Mesenchymal stem cell (in vitro differentiated cells and primary cell): ENCODE data around the gene STK25.

Experiments used
- DNase-seq: peaks from one replicate; pipeline ENCODE4 v3.0.0-alpha.2; 2013
- H2AFZ ChIP-seq: one replicate; pipeline ENCODE4 v1.6.1; 2013; ENCODE audit warnings: low read depth, mild to moderate bottlenecking, control low read depth, inconsistent platforms, low read length, moderate library complexity
- H2AK5ac ChIP-seq: 2 replicates; pipeline ENCODE4 v1.6.1; 2013; ENCODE audit warnings: low read length, moderate library complexity, mild to moderate bottlenecking, inconsistent platforms; ENCODE audit not compliant: severe bottlenecking
- H2BK120ac ChIP-seq: one replicate; pipeline ENCODE4 v1.6.1; 2013; ENCODE audit warnings: low read depth, mild to moderate bottlenecking, inconsistent platforms, low read length, moderate library complexity
- H2BK12ac ChIP-seq, 2 experiments: one replicate each; pipeline ENCODE4 v1.6.1; 2013; ENCODE audit warnings: inconsistent platforms in 2 of 2, low read length in 2 of 2, mild to moderate bottlenecking in 2 of 2, moderate library complexity in 2 of 2, control low read depth in 1 of 2
- H2BK15ac ChIP-seq: one replicate; pipeline ENCODE4 v1.6.1; 2013; ENCODE audit warnings: mild to moderate bottlenecking, low read depth, inconsistent platforms; ENCODE audit not compliant: poor library complexity, severe bottlenecking
- H2BK5ac ChIP-seq: 2 replicates; pipeline ENCODE4 v1.6.1; 2013; ENCODE audit warnings: low read depth, mild to moderate bottlenecking, low read length, control low read depth, inconsistent platforms; ENCODE audit not compliant: poor library complexity, severe bottlenecking
- H3K14ac ChIP-seq, 2 experiments: one replicate each; pipeline ENCODE4 v1.6.1; 2013; ENCODE audit warnings: inconsistent platforms in 2 of 2, low read length in 2 of 2, control low read depth in 1 of 2, mild to moderate bottlenecking in 1 of 2, moderate library complexity in 1 of 2
- H3K18ac ChIP-seq, 2 experiments: one replicate each; pipeline ENCODE4 v1.6.1; 2013; ENCODE audit warnings: inconsistent platforms in 2 of 2, low read length in 2 of 2, control low read depth in 1 of 2, low read depth in 1 of 2, mild to moderate bottlenecking in 1 of 2
- H3K23ac ChIP-seq, 2 experiments: one replicate each; pipeline ENCODE4 v1.6.1; 2013; ENCODE audit warnings: inconsistent platforms in 2 of 2, low read length in 2 of 2, mild to moderate bottlenecking in 2 of 2, moderate library complexity in 2 of 2, control low read depth in 1 of 2
- H3K27ac ChIP-seq: 2 replicates; pipeline ENCODE4 v1.5.1; 2013; ENCODE audit warnings: mild to moderate bottlenecking, moderate library complexity, low read length, control low read depth, inconsistent platforms; ENCODE audit not compliant: poor library complexity, severe bottlenecking
- H3K27me3 ChIP-seq, 2 experiments: 2 replicates each; pipeline versions ENCODE4 v1.6.1 to v1.7.0; 2013; ENCODE audit warnings: low read length in 2 of 2, mild to moderate bottlenecking in 2 of 2, moderate library complexity in 2 of 2, control low read depth in 1 of 2, inconsistent platforms in 1 of 2; ENCODE audit not compliant: control insufficient read depth in 1 of 2, insufficient read depth in 1 of 2
- H3K36me3 ChIP-seq, 2 experiments: 2 replicates each; pipeline versions ENCODE4 v1.6.1 to v1.7.0; 2013; ENCODE audit warnings: low read length in 2 of 2, control low read depth in 1 of 2, inconsistent platforms in 1 of 2, low read depth in 1 of 2, mild to moderate bottlenecking in 1 of 2; ENCODE audit not compliant: insufficient read depth in 2 of 2, control insufficient read depth in 1 of 2
- H3K4ac ChIP-seq, 2 experiments: one replicate each; pipeline ENCODE4 v1.6.1; 2013; ENCODE audit warnings: inconsistent platforms in 2 of 2, low read length in 2 of 2, mild to moderate bottlenecking in 2 of 2, moderate library complexity in 2 of 2, control low read depth in 1 of 2, low read depth in 1 of 2
- H3K4me1 ChIP-seq: 2 replicates; pipeline ENCODE4 v1.6.1; 2013; ENCODE audit warnings: low read depth, low read length, control low read depth; ENCODE audit not compliant: control insufficient read depth, insufficient read depth
- H3K4me2 ChIP-seq: 2 replicates; pipeline ENCODE4 v1.6.1; 2013; ENCODE audit warnings: low read length, mild to moderate bottlenecking, inconsistent platforms; ENCODE audit not compliant: poor library complexity, severe bottlenecking
- H3K4me3 ChIP-seq, 2 experiments: 2 replicates each; pipeline versions ENCODE4 v1.5.1 to v1.7.0; 2013; ENCODE audit warnings: low read length in 2 of 2, mild to moderate bottlenecking in 2 of 2, control low read depth in 1 of 2, low read depth in 1 of 2; ENCODE audit not compliant: insufficient read depth in 1 of 2
- H3K79me1 ChIP-seq: replicated peaks from 2 replicates; pipeline ENCODE4 v1.6.1; 2013; ENCODE audit warnings: mild to moderate bottlenecking, control low read depth, low read length, inconsistent platforms; ENCODE audit not compliant: poor library complexity, severe bottlenecking
- H3K9ac ChIP-seq: 2 replicates; pipeline ENCODE4 v1.7.0; 2013; ENCODE audit warnings: mild to moderate bottlenecking, low read length, moderate library complexity
- H3K9me3 ChIP-seq: 2 replicates; pipeline ENCODE4 v1.7.0; 2013; ENCODE audit warnings: mild to moderate bottlenecking, low read length; ENCODE audit not compliant: control insufficient read depth
- H4K8ac ChIP-seq: one replicate; pipeline ENCODE4 v1.6.1; 2013; ENCODE audit warnings: inconsistent platforms, mild to moderate bottlenecking, low read length, moderate library complexity
- H4K91ac ChIP-seq: one replicate; pipeline ENCODE4 v1.6.1; 2013; ENCODE audit warnings: mild to moderate bottlenecking, low read length, inconsistent platforms
- WGBS: methylation state at CpG from one replicate; pipeline ENCODE4 v1.1.7; 2013; ENCODE audit warnings: mixed read lengths; 5-methylcytosine and 5-hydroxymethylcytosine counted together

Gene STK25

GRCh38 chr2:241469746-241470145 lies 38.6 kb downstream of the STK25 start:
- Histone ChIP-seq H3K27me3 (peaks cover 8 to 19% of the 10 kb centered on the region in 2 experiments), H4K91ac (no peak overlapping the region), H3K79me1 (peaks cover 7% of the 10 kb centered on the region)

GRCh38 chr2:241468476-241468781 lies 40.0 kb downstream of the STK25 start:
- Histone ChIP-seq H3K4me3 (no peak overlapping the region), H2AK5ac (no peak overlapping the region), H3K4me2 (no peak overlapping the region), H3K14ac (peak overlapping the region in 1 of 2 experiments; percentile 66), H3K9ac (no peak overlapping the region), H3K27me3 (peaks cover 8 to 19% of the 10 kb centered on the region in 2 experiments), H3K36me3 (peaks cover 11 to 16% of the 10 kb centered on the region in 2 experiments), H3K79me1 (peaks cover 7% of the 10 kb centered on the region), H3K18ac (no peak overlapping the region), H2BK5ac (no peak overlapping the region), H4K8ac (no peak overlapping the region), H4K91ac (no peak overlapping the region), H3K4me1 (no peaks in the 10 kb centered on the region), H3K23ac (no peak overlapping the region), H3K9me3 (no peaks in the 10 kb centered on the region), H2BK120ac (no peak overlapping the region), H3K4ac (no peak overlapping the region), H3K27ac (no peak overlapping the region), H2AFZ (no peak overlapping the region), H2BK12ac (no peak overlapping the region), H2BK15ac (no peak overlapping the region)
- no peak for DNase-seq
- 82% methylated on average over 2 of the region's 2 CpGs for WGBS

More at GRCh38 chr2:241469746-241470145, 38.6 kb downstream of the STK25 start:
- no peak for DNase-seq
- Histone ChIP-seq H3K36me3 (peaks cover 6 to 11% of the 10 kb centered on the region in 2 experiments), H2AK5ac (no peak overlapping the region), H2AFZ (no peak overlapping the region), H2BK120ac (no peak overlapping the region), H4K8ac (no peak overlapping the region), H3K27ac (no peak overlapping the region), H3K14ac (no peak overlapping the region), H3K4me2 (no peak overlapping the region), H3K9ac (no peak overlapping the region), H2BK5ac (no peak overlapping the region), H3K4ac (no peak overlapping the region), H3K4me3 (no peak overlapping the region), H3K4me1 (no peaks in the 10 kb centered on the region), H3K9me3 (no peaks in the 10 kb centered on the region), H2BK15ac (no peak overlapping the region), H3K23ac (no peak overlapping the region), H2BK12ac (no peak overlapping the region), H3K18ac (no peak overlapping the region)
- WGBS: 95% methylated on average over 2 of the region's 2 CpGs

GRCh38 chr2:241467777-241468475 lies 40.5 kb downstream of the STK25 start:
- H3K4me2 ChIP-seq: no peak overlapping the region
- H3K14ac ChIP-seq: peak overlapping the region in 1 of 2 experiments; percentile 66
- H3K18ac ChIP-seq: no peak overlapping the region
- 96% methylated on average over 22 of the region's 23 CpGs for WGBS
- peaks cover 15 to 21% of the 10 kb centered on the region in 2 experiments for H3K36me3 ChIP-seq
- H2BK12ac ChIP-seq: no peak overlapping the region
- no peaks in the 10 kb centered on the region for H3K4me1 ChIP-seq
- no peaks in the 10 kb centered on the region for H3K9me3 ChIP-seq
- H3K27ac ChIP-seq: no peak overlapping the region
- no peak overlapping the region for H2BK120ac ChIP-seq
- H4K8ac ChIP-seq: no peak overlapping the region
- DNase-seq: no peak
- H3K27me3 ChIP-seq: peaks cover 6 to 14% of the 10 kb centered on the region in 2 experiments
- H3K9ac ChIP-seq: no peak overlapping the region
- peak overlapping the region in 1 of 2 experiments; percentile 15 for H3K4me3 ChIP-seq
- H3K79me1 ChIP-seq: peaks cover 4% of the 10 kb centered on the region
- no peak overlapping the region for H3K4ac ChIP-seq
- H4K91ac ChIP-seq: no peak overlapping the region
- H3K23ac ChIP-seq: no peak overlapping the region
- no peak overlapping the region for H2BK15ac ChIP-seq
- H2AK5ac ChIP-seq: no peak overlapping the region
- no peak overlapping the region for H2AFZ ChIP-seq
- H2BK5ac ChIP-seq: no peak overlapping the region

GRCh38 chr2:241466230-241466629 lies 42.2 kb downstream of the STK25 start:
- Histone ChIP-seq H3K36me3 (peaks cover 15 to 21% of the 10 kb centered on the region in 2 experiments), H2AK5ac (no peak overlapping the region)
- WGBS: 94% methylated on average over 10 of the region's 10 CpGs

More at GRCh38 chr2:241466230-241466629, 42.2 kb downstream of the STK25 start:
- Histone ChIP-seq H3K4me2 (no peak overlapping the region), H2AFZ (no peak overlapping the region), H3K18ac (no peak overlapping the region), H4K8ac (no peak overlapping the region), H2BK5ac (no peak overlapping the region), H3K9ac (no peak overlapping the region), H3K4me1 (peaks cover 3% of the 10 kb centered on the region), H3K4me3 (no peak overlapping the region), H3K14ac (no peak overlapping the region), H3K4ac (no peak overlapping the region), H3K27me3 (no peaks in the 10 kb centered on the region), H3K23ac (no peak overlapping the region), H3K79me1 (no peaks in the 10 kb centered on the region), H2BK15ac (no peak overlapping the region), H3K27ac (no peak overlapping the region), H3K9me3 (no peaks in the 10 kb centered on the region), H4K91ac (no peak overlapping the region), H2BK120ac (no peak overlapping the region), H2BK12ac (no peak overlapping the region)
- no peak for DNase-seq
